GM19328 (cell line): ENCODE results near the gene C2CD4A.

Source experiments
- ATAC-seq: cut with Tn5 transposase; IDR thresholded peaks from one replicate; pipeline ENCODE4 v1.9.1; 2021; ENCODE audit warnings: mild to moderate bottlenecking, moderate library complexity; ENCODE audit not compliant: unreplicated experiment

The C2CD4A gene

GRCh38 chr15:62059108-62059815 lies 7.5 kb upstream of the C2CD4A start:
- no peak for ATAC-seq

GRCh38 chr15:62059816-62060112 lies 7.0 kb upstream of the C2CD4A start:
- ATAC-seq: peak; percentile 61

- peak; percentile 89 for ATAC-seq
Measured at GRCh38 chr15:62060113-62060895, 6.5 kb upstream of the C2CD4A start, which contains the start of gene VPS13C. TSS of gene VPS13C (minus strand) at chr15:62060447. CDS start at chr15:62060374, 73 bp downstream.

- ATAC-seq: no peak
Measured at GRCh38 chr15:62060896-62061280, 5.9 kb upstream of the C2CD4A start.

- no peak for ATAC-seq
Measured at GRCh38 chr15:62063825-62064635, 2.7 kb upstream of the C2CD4A start.

GRCh38 chr15:62067448-62068044 lies 769 bp downstream of the C2CD4A start:
- ATAC-seq: no peak

- no peak for ATAC-seq
Measured at GRCh38 chr15:62068071-62068809, 1.5 kb downstream of the C2CD4A start.

GRCh38 chr15:62068810-62069167 lies 2.0 kb downstream of the C2CD4A start:
- no peak for ATAC-seq

- no peak for ATAC-seq
Measured at GRCh38 chr15:62069551-62069950, 2.8 kb downstream of the C2CD4A start.

- no peak for ATAC-seq
Measured at GRCh38 chr15:62071711-62072308, 5.0 kb downstream of the C2CD4A start.

GRCh38 chr15:62075595-62076277 lies 9.0 kb downstream of the C2CD4A start:
- ATAC-seq: no peak

- no peak for ATAC-seq
Measured at GRCh38 chr15:62079594-62079993, 12.8 kb downstream of the C2CD4A start.

GRCh38 chr15:62083194-62084154 lies 16.7 kb downstream of the C2CD4A start:
- ATAC-seq: no peak

- no peak for ATAC-seq
Measured at GRCh38 chr15:62085740-62086139, 19.0 kb downstream of the C2CD4A start.

GRCh38 chr15:62087671-62088352 lies 21.0 kb downstream of the C2CD4A start:
- no peak for ATAC-seq

- no peak for ATAC-seq
Measured at GRCh38 chr15:62088353-62088693, 21.5 kb downstream of the C2CD4A start.

GRCh38 chr15:62089616-62090015 lies 22.8 kb downstream of the C2CD4A start:
- no peak for ATAC-seq

- no peak for ATAC-seq
Measured at GRCh38 chr15:62090988-62091387, 24.2 kb downstream of the C2CD4A start.
